ENCODE data around the gene MEIS3. TPM values are rescaled to one million over a fixed set of nuclear protein-coding genes. Genes with fewer than 3 reads are reported as not detected.

Gene MEIS3
- total RNA-seq, 1 donor from 2014 or later: 11.3 TPM

GRCh38 chr19:47357788-47358680, 61.3 kb downstream of the MEIS3 start:
- DNase-seq (ENCODE audit: low read depth) (no peak), FAIRE-seq (no peak)
- H3K27me3 ChIP-seq (ENCODE audit: control insufficient read depth, insufficient read depth, low read length): no peaks in the 10 kb centered on the region
- TF ChIP-seq CTCF (IDR thresholded peaks at IDR 0.05; ENCODE audit: insufficient read depth, low read length, severe bottlenecking): peak; percentile 11
- H3K4me3 ChIP-seq (ENCODE audit: low read depth, low read length): no peak overlapping the region
- H3K36me3 ChIP-seq (ENCODE audit: control insufficient read depth, insufficient read depth, low read length): peaks cover 33% of the 10 kb centered on the region

- TF ChIP-seq CTCF (IDR thresholded peaks at IDR 0.05; ENCODE audit: insufficient read depth, low read length, severe bottlenecking): no peak
- no peaks in the 10 kb centered on the region for H3K27me3 ChIP-seq (ENCODE audit: control insufficient read depth, insufficient read depth, low read length)
- no peak overlapping the region for H3K4me3 ChIP-seq (ENCODE audit: low read depth, low read length)
- FAIRE-seq: no peak
- DNase-seq (ENCODE audit: low read depth): no peak
- peaks cover 35% of the 10 kb centered on the region for H3K36me3 ChIP-seq (ENCODE audit: control insufficient read depth, insufficient read depth, low read length)
Observed at GRCh38 chr19:47356900-47357299, 62.4 kb downstream of the MEIS3 start.

- no peaks in the 10 kb centered on the region for H3K27me3 ChIP-seq (ENCODE audit: control insufficient read depth, insufficient read depth, low read length)
- no peak overlapping the region for H3K4me3 ChIP-seq (ENCODE audit: low read depth, low read length)
- FAIRE-seq: no peak
- TF ChIP-seq CTCF (IDR thresholded peaks at IDR 0.05; ENCODE audit: insufficient read depth, low read length, severe bottlenecking): no peak
- no peak for DNase-seq (ENCODE audit: low read depth)
- peaks cover 26% of the 10 kb centered on the region for H3K36me3 ChIP-seq (ENCODE audit: control insufficient read depth, insufficient read depth, low read length)
Observed at GRCh38 chr19:47353307-47353712, 66.0 kb downstream of the MEIS3 start.

Other genes starting within 250 kb of the MEIS3 start
- gene BBC3, start 188.3 kb downstream of the MEIS3 start, total RNA-seq: 6.3 and 12.6 TPM in 2 replicates
- gene CCDC9, start 163.0 kb downstream of the MEIS3 start, total RNA-seq: 3.7 and 8.3 TPM in 2 replicates
- gene INAFM1, start 144.6 kb downstream of the MEIS3 start, total RNA-seq: 0.53 and 1.7 TPM in 2 replicates
- under 0.01 and 1.0 TPM in 2 replicates for gene C5AR1, start 109.7 kb downstream of the MEIS3 start, total RNA-seq
- gene C5AR2, start 87.4 kb downstream of the MEIS3 start, total RNA-seq: 0.53 and 0.64 TPM in 2 replicates
- 9.5 and 13.3 TPM in 2 replicates for gene DHX34, start 70.2 kb downstream of the MEIS3 start, total RNA-seq
- 0.26 TPM in 2 replicates for gene SLC8A2, start 52.4 kb upstream of the MEIS3 start, total RNA-seq
- 2.1 and 3.5 TPM in 2 replicates for gene KPTN, start 64.7 kb upstream of the MEIS3 start, total RNA-seq
- gene NAPA, start 95.5 kb upstream of the MEIS3 start, total RNA-seq: 33.0 and 33.2 TPM in 2 replicates
- gene ZNF541, start 153.6 kb upstream of the MEIS3 start, total RNA-seq: not detected in 2 replicates
- gene BICRA, start 189.6 kb upstream of the MEIS3 start, total RNA-seq: 2.9 and 4.5 TPM in 2 replicates

Measured in bronchial epithelial cell (primary cell).